Hindlimb muscle (tissue), 1 donor: ENCODE results near the gene INPP5A. TPM values are rescaled to one million over a fixed set of nuclear protein-coding genes. Genes with fewer than 3 reads are reported as not detected.

Source experiments
- DNase-seq: peaks from one replicate; pipeline ENCODE4 v3.0.0-alpha.2; 2013
- polyA plus RNA-seq: library from polyadenylated mRNA; unstranded; fragments of 120-200 nt; gene quantifications from one replicate; pipeline ENCODE4 v1.2.1, GENCODE V29; 2013; ENCODE audit not compliant: insufficient read length

INPP5A gene
- polyA plus RNA-seq, 1 donor = 57.4 TPM

DNA sequence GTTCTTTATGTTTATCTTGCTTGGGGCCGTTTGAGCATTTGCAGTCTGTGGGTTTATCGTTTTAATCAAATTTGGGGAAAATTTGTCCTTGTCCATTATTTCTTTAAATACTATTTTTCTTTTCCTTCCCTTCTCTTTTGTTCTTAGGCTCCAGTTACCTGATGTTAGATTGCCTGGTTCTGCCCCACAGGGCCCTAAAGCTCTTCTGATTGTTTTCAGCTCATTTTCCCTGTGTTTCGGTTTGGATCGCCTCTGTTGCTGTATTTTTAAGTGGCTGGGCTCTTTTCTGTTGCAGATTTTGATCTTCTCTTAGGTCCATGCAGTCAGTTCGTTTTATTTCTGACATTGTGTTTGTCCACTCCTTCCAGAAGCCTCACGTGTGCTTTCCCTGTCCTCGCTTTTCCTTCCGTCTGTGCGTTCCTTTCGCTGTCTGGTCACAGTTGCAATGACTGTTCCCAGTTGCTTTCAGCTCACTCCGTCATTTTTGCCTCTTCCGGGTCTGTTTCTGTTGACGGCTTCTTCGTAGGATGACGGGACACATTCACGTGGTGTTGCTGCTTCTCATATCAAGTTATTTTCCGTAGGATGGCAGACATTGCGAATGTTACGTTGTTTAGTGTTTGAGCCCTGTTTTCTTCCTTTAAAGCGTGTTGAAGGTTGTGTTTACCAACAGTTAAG, 111.4 kb downstream of the INPP5A start:
- DNase-seq = no peak

DNA sequence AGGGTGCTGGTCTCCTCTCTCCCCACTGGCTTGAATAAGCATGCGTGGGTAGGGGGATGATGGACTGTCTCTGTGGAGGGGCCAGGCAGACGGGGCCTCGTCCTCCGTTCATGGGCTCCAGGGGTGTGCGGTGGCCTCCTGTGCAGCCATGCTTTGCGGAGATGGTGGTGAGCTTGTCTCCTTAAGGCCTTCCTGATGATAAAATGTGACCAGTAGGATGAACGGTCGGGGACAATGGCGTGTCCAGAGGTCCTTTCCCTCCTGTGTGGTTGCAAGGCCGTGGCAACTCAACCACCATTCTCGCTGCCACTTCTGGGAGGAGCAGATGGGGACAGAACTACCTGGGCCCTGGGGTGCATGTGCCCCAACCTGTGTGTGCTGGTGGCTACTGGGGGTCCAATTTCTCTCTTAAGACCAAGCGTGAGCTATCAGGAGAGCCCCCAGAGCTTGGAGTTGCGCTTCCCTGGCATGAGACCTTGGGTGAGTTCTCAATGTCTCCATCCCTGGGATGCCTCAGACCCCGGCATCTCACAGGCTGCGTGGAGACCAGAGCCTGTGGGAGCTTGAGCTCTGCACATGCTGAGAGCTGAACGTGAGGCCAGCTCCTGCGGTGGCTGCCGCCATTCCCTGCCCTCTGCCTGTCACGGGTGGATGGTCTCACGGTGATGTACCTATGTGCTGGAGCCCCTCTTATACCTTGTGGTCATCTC, 112.2 kb downstream of the INPP5A start:
- DNase-seq = no peak

DNA sequence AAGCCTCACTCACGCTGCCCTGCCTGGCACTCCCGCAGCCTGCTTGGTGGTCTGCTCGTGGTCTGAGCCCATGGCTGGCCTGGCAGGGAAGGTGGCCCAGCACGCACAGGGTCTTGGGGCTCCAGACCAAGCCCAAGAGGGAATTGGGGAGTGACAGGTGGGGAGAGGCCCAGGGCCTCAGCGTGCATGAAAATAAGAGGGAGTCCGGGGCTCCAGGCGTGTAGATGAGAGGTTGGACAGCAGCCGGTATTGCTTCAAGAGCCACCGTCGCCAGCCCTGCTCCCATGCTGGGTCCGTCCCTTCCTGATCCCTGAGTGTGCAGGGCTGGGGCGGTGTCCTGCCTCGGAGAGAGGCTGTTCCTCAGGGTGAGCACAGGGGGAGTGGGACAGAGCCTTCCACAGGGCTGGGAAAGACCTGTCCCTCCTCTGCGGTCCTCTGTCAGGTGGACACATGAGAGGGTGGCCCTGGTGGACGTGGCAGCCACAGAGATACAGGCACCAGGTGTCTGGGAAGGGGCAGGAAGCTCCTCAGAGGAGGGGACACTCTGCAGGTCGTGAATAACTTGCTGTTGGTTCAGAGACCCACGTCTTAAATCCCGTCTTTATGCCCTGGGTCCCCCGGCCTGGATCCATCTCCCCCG, 113.1 kb downstream of the INPP5A start:
- no peak for DNase-seq

DNA sequence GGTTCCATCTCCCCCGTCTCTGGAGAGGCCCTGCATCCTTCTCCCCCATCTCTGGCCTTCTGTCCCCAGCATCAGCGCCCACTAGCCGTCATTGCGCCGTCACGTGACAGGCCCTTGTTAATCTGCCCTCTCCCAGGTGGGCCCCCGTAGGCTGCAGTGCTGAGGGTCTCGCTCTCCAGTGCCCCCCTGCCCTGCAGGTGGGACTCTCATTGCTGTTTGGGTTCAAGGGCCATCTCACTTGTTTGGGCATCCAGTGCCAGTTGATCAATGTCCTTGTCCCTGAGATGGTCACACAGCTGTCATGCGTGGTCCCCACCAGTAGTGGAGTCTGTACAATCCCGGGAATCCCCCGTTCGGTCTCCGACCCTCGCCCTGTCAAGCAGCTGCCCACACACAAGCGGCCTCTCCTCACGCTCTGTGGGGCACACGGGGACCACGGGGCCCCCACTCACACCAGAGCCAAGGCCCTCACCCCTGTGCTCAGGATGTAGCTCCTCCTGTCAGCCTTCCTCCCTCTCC, 114.0 kb downstream of the INPP5A start:
- no peak for DNase-seq

DNA sequence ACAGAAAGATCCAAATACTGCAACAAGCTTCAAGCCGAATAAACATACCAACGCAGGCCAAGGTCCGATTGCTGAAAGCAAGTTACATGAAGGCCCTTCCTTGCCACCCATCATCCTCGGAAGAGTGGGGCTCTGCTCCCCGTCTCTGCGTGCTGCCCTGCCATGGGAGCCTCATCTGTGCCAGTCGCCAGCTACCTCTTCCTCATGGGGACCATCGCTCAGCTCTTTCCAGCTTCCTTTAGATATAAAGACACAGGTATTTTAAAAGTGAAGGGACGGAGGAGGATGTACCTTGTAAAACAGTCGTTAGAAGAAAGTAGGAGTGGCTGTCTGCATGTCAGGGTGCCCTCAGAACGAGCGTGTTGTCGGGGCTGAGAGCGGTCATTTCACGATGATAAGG, 114.9 kb downstream of the INPP5A start:
- no peak for DNase-seq

DNA sequence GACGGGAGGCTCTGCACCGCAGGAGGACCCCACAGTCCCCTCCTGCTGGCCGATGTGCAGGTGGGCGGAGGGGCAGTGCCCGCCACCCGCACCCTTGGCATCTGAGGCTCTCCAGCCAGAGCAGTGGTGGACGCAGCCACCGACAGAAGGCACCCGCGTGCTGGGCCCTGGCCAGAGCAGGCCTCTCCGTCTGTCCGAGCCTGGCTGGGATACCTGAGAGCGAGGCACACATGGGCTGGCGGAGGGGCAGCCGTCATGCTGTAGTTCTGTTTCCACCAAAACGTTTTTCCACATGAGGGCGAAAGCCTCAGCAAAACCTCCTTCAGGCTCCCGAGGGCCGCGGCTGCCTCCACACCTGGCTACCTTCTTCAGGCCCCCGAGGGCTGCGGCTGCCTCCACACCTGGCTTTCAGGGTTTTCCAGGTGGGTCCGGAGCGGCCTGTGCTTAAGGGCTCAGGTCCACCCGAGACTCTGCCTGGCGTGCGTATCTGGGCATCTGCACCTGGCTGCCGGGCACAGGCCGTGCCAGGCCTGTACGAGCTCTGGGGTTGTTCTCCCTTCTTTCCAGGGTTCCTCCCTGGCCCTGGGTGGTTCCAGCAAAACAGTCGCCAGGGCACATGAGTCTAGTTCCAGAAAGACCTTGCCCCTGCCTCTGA, 115.5 kb downstream of the INPP5A start:
- DNase-seq = no peak

DNA sequence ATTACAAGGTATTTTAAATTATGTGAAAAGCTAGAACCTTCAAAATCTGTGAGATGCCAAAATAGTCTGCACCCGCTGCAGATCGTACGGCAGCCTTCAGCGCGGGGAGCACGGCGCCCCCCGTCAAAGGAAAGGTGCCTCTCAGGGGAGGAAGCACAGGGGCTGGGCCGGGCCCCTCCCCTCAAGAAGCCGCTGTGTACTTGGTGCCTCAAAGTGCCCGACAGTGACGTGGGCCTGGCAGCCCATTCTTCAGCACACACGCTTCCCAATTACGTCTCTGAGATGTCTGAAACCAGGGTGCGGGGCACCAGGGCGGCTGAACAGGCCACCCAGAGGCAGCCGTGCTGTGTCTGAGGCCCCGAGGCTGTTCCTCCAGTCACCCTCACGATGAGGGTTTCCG, 116.1 kb downstream of the INPP5A start:
- DNase-seq = no peak

DNA sequence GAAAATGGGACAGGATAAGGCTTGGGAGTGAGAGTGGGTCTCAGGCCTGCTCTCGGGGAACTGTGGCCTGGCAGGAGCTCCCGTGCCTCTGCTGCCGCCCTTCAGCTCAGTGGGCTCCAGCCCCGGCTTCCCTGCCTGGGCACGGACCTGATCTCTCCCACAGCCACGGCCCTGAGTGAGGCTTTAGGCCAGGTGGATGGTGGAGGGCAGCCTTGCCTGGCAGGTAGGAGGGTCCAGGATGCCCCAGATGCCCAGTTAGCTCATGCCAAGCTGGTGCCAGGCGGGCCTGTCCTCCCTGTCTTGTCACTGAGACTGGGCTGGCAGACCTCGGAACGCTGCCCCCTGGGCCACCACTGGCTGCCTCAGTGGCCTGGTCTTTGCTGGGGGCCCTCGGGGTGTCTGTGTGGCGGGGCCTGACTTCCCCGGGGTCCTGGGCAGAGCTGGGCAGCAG, 116.6 kb downstream of the INPP5A start:
- no peak for DNase-seq

DNA sequence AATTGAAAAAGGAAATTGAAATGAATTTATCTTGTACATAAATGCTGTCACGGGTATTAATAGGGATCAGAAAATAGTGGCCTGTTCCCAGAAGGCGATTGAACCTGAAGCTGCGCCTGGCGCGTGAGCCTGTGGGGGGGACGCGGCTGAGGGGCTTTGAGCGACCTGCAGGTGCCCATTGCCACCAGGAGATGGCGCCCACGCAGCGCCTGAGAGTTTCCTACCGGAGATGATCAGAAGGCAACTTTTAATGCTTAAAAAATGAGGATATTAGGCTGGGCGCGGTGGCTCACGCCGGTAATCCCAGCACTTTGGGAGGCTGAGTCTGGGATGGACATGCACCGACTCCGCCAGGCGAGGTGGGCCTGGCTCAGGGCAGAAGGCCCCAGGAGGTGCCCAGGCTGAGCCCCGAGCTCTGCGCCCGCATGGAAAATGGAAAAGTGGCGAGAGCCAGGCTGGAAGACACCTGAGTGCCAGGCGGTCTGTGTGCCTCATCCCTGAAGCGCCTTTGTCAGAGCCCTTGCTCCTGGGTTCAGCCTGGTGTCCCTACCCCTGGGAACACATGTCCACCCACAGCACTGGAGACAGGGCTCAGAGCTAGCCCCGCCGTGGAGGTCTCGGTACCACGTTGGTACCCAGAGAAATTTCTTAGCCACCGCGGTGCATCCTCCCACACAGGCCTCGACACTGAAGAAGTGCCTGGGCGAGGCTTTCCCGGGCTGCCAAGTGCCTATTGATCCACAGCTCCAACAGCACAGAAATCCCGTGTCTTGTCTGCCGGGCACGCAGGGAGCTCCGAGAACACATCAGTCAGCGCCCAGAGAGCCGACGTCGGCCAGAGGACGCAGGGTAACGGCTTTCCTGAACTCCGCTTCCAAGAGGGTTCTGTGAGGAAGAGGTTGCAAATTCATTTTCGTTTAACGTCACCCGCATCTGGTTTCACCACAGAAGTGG, 117.4 kb downstream of the INPP5A start:
- DNase-seq = peak; percentile 62

DNA sequence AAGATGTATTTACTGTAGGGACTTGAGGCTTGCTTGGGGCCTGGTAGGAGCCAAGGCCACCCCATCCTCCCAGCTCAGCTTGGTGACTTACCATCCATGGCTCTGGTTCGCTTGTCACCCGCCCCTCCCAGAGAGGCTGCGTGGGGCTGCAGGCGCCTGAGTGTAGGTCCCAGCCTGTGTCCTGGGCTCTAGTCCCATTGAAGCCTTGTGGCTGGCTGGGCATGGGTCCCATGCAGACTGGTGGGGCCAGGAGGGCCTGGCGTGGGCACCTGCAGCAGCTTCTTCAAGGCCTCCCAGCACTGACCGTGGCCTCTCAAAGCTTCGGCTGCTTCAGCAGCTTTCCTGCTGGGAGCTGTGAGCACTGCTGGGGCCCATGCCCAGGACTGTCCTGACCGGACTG, 118.1 kb downstream of the INPP5A start:
- no peak for DNase-seq

DNA sequence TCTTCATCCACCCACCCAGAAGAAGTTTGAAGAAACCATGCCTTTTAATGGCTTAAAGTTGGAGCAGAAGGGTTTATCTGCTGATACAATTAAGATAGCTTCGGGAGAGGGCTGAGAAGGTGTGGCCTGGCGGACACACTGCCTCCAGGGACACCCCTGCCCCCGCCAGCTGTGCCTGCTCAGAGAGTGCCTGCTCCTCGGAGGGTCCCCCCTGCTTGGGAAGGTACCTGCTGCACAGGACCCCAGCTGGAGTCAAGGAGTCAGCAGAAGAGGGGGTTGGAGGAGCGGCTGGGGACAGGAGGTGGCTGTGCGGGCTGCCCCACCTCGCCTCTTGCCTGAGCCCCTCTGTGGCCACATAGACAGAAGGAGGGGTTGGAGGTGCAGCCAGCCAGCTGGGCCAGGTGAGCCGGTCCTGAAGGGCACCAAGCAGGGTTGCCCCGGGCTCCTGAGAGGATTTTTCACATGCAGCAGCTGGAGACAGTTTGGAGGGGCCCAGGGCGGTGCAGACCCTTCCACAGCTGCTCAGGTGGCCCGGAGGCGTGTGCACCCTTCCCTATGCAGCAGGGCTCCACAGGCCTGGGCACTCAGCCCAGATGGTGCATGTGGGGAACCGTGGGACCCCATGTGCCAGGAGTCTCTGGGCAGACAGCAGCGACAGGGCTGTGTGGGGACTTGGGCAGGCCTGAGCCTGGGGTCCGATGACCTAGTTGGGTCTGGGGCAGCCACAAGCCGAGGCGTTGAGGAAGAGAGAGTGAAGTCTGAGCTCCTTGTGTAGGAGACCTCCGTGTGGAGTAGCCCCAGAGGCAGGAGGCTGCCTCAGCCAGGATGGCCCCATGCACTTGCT, 118.9 kb downstream of the INPP5A start:
- no peak for DNase-seq

DNA sequence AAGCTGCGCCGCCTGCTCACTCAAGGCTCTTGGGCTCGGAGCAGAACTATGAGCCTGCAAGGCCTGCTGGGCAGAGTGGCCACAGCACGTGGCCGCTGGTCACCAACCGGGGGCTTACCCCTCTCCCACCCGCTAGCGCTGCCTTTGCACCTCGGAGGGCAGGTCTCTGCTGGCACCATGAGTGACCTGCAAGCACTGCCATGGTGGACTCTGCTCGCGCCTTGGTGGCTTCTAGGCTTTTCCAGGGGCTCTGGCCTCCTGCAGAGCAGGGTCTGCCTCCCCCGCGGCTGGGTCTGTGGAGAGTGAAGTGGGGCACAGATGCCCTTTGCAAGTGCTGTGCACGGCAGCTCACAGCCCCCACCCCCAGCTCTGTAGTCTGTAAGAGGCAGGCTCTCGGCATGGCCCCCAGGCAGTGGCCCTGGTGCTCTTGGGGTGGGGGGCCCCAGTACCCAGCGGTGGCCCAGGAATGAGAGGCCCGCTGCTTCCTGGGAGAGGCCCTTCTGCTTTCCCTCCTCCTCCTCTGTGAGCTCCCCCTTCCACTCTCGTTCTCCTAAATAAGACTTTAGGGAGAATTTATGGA, 119.6 kb downstream of the INPP5A start:
- no peak for DNase-seq

DNA sequence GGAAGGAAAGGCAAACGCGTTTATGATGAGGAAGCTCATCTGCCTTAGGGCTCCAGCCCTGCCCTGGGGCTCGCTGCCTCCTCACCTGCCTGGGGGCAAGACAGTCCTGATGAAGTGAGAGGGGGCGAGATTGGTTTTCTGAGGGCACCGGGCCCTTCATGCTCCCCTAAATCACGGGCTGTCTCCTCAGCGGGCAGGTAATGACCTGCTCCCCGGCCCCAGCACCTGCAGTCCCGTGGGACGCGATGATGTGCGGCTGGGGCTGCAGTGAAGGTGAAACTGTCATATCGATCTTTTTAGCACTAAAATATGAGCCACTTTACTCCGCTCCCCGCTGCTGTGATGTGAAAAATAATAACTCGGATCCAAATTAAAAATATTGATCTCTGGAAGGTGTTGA, 120.2 kb downstream of the INPP5A start:
- DNase-seq = no peak

DNA sequence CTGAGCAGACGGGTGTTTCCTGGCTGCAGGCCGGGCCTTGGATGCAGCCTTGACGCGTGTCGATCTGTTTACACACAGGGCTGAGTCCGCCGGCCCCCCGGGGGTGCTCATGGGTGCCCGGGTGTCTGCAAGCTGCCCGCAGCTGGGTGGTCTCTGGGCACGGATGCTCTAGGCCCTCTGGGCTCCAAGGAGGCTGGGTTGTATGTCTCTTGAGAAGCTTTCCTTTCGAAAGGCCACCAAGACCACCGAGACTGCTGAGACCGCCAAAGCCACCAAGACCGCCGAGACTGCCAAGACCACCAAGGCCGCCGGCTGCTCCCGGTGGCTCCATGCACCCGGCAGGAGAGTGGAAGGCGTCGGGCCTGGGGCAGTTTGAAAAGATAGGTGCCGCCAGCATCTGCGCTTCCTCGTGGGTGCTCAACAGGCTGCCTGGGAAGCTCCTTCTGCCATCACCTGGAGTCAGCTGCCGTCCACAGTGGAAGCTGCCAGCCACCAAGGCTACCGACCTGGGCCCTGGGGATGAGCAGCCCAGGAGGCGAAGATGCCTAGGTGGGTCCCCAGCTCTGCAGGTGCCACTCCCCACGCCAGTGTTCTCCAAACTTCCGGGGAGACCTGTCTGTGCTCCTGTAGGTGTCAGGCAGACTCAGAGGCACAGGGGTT, 121.1 kb downstream of the INPP5A start:
- no peak for DNase-seq

DNA sequence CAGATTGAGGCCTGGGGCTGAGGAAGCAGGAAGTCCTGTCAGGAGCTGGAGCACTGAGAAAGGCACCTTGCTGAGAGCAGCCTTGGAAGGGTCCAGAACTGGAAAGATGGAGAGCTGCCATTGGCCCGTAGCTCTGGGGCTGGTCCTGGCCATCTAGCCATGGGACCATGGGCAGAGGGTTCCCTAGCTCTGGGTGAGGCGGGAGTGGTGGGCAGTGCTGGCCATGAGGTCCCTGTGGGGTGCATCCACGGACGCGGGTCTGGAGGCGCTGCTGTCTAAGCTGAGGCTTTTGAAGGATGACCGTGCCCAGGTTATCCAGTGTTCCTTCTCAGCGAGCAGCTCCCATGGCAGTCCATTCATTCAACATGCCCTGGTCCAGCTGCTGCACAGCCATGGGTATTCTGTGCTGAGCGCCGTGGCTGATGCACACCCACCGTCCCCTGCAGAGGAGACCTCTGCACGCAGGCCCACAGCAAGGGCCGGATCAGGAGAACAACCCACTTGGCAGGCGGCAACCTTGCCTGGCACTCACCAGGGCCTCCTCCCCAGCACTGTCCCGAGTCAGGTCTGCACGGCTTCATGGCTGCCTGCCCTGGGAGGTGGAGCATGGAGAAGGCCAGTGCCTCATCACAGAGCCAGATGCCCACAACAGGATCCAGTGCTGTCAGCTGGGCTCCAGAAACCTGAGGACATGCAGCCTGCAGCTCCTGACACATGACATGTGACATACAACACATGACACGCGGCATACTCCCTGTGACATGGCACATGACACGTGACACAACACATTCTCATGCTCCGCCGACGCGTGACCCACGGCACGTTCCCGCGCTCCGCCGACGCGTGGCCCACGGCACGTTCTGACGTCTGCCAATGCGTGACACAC, 121.9 kb downstream of the INPP5A start:
- DNase-seq = no peak

DNA sequence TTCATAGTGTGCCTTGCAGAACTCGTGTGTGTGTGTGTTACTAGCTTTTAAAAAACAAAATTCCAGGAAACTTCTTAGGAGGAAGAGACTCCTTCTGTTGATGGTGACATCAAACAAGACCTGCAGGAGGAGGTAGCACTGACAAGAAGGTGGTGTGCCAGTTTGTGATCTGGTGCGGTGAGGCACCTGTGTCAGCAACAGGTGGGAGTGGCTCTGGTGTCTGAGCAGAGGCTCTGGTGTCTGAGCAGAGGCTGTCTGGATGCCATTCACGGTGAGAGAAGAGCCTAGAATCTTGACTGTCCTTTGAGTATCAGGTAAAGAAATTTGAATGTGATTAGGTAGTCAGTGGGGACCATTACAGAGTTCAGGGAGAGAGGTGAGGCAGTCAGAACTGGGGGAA, 122.8 kb downstream of the INPP5A start:
- no peak for DNase-seq

DNA sequence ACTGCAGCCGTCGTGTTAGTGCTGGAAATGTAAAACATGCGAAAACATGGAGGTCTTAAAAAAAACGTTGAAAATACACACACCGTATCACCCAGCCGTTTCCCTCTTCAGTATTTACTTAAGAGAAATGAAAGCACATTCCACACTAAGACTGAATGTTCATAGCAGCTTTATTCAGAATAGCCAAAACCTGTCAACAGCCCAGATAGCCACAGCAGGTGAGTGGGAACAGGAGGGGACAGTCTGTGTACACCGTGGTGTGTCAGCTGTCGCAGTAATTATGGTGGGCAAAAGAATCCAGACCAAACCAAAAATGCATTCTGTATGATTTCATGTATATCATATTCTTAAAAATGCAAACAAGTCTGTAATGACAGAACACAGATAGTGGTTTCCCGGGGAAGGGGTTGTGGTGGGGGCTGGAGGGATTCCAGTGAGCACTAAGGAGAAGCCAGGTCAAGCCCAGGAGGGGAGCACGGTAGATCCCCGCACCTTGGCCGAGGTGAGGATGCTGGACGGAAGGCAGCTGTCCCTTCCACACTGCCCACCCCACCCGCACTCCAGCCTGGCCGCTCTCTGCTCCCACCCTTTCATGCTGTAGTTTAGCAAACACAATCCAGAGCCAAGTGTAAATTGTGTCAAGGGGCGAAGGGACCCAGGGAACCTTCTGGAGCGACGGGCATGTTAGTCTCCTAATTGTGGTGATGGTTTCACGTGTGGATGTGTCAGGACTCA, 124.8 kb downstream of the INPP5A start:
- no peak for DNase-seq
